ENCODE data around the gene SHF.

SHF gene

DNA sequence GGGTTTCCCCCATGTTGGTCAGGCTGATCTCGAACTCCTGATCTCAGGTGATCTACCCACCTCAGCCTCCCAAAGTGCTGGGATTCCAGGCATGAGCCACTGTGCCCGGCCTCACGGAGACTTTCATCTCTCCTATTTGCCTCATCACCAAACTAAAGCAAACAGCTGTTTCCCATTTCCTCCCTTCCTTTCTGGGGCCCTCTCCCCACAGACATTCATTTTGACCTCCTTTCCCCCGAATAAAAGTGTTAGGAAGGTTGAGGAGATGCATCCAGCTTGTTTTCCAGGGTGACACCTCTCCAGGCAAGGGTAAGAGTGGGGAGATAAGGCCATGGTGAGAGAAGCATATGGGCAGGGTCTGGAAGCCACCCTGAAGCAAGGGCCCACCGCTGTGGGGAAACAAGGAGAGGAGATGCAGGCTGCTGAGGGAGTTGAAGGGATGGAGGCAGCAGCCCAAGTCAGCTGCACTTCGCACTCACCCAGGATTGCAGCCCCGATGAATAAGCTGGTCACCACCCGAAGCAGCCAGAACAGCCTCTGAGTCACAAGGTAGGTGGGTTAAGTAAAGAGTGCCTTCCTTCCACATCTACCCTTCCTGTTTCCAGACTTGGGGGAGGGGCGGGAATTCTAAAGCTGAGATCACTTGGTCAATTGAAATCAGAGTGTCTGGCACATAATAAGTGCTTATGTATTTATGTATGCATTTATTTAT is 65.9 kb downstream of the SHF start:
- TF ChIP-seq CTCF (IDR thresholded peaks at IDR 0.05; ENCODE audit: low read depth, low read length) = no peak
- DNase-seq (ENCODE audit: extremely low read depth, low read depth) = peak; percentile 18

- no peak for TF ChIP-seq CTCF (IDR thresholded peaks at IDR 0.05; ENCODE audit: low read depth, low read length)
- no peak for DNase-seq (ENCODE audit: extremely low read depth, low read depth)
These were observed 66.7 kb downstream of the SHF start for GRCh38 chr15:45121020-45121419.

GRCh38 chr15:45120081-45120972 is 67.4 kb downstream of the SHF start:
- TF ChIP-seq CTCF (IDR thresholded peaks at IDR 0.05; ENCODE audit: low read depth, low read length) = no peak
- no peak for DNase-seq (ENCODE audit: extremely low read depth, low read depth)

DNA sequence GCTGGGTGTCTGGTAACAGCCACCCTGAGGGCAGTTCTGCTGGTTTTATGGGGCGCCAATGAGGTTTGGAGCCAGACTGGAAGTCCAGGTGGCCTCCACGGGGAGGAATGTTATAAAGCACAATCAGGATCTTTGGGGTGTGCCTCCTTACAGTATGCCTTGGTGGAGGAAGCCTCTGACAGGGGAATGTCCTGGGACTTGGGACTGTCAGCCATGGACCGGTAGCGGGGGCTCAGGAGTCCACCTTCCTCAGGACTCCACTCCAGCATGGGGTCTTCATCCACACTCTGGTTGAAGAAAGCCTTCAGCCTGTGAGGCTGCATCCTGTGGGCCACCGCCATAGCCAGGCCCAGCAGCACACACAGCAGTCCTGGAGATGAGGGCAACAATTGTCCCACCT is 68.8 kb downstream of the SHF start:
- no peak for TF ChIP-seq CTCF (IDR thresholded peaks at IDR 0.05; ENCODE audit: low read depth, low read length)
- DNase-seq (ENCODE audit: extremely low read depth, low read depth) = no peak

DNA sequence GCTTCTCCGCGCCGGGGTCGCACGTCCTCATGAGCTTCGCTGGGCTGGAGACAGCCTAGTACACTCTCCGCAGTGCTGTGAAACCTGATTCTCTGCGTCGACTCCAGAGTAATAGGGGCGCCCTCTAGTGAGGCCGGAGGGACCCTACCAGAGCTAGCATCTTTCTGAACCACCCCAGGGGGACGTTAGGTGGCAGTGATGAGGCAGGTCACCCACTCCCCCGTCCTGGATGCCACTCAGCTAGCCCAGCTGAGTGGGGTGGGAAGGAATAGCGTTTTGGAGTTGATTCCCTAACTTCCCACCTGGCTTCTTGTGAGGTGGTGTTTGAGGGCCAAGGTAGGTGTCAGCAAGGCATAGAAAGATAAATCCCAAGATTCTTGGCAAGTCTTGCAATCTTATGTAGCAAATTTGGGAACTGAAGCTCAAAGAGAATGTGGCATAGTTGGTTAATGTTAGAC is 69.6 kb downstream of the SHF start:
- peak; percentile 63 for DNase-seq (ENCODE audit: extremely low read depth, low read depth)
- peak; percentile 100 for TF ChIP-seq CTCF (IDR thresholded peaks at IDR 0.05; ENCODE audit: low read depth, low read length)

- DNase-seq (ENCODE audit: extremely low read depth, low read depth) = no peak
- TF ChIP-seq CTCF (IDR thresholded peaks at IDR 0.05; ENCODE audit: low read depth, low read length) = no peak
These were observed 70.2 kb downstream of the SHF start for GRCh38 chr15:45117308-45118130.

All from AG09319 (cell line).